Measurements from ENCODE around the gene GAS2L1.

Gene GAS2L1

DNA sequence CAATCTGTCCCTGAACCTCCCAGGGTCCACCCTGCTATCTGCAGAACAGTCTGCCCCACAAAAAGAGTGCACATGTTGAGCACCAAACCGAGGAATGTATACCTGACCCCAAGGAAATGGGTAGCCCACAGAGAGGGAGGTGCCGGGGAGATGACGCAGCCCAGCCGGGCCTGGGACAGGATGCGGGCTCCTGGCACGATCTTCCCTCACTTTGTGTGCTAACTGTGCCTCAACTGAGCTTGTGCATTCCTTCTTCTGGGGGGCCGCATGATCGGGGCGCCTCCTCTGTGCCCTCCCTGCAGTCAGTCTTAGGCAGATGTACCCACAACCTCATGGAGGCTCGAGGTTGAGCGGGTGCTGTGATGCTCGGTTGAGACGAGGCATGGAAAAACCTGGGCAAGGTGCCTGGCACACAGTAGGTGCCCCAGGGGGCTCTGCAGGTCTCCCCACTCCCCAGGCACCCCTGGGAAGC, 2.4 kb downstream of the GAS2L1 start:
- TF ChIP-seq, protein P1, sequence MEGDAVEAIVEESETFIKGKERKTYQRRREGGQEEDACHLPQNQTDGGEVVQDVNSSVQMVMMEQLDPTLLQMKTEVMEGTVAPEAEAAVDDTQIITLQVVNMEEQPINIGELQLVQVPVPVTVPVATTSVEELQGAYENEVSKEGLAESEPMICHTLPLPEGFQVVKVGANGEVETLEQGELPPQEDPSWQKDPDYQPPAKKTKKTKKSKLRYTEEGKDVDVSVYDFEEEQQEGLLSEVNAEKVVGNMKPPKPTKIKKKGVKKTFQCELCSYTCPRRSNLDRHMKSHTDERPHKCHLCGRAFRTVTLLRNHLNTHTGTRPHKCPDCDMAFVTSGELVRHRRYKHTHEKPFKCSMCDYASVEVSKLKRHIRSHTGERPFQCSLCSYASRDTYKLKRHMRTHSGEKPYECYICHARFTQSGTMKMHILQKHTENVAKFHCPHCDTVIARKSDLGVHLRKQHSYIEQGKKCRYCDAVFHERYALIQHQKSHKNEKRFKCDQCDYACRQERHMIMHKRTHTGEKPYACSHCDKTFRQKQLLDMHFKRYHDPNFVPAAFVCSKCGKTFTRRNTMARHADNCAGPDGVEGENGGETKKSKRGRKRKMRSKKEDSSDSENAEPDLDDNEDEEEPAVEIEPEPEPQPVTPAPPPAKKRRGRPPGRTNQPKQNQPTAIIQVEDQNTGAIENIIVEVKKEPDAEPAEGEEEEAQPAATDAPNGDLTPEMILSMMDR (IDR thresholded peaks at IDR 0.05; ENCODE audit: control insufficient read depth, insufficient read depth, low read depth, low read length, missing control alignments) = no peak
- H3K4me3 ChIP-seq (ENCODE audit: control insufficient read depth, low read depth, low read length) = peak overlapping the region; percentile 20
- peak; percentile 18 for DNase-seq (ENCODE audit: low read depth)

DNA sequence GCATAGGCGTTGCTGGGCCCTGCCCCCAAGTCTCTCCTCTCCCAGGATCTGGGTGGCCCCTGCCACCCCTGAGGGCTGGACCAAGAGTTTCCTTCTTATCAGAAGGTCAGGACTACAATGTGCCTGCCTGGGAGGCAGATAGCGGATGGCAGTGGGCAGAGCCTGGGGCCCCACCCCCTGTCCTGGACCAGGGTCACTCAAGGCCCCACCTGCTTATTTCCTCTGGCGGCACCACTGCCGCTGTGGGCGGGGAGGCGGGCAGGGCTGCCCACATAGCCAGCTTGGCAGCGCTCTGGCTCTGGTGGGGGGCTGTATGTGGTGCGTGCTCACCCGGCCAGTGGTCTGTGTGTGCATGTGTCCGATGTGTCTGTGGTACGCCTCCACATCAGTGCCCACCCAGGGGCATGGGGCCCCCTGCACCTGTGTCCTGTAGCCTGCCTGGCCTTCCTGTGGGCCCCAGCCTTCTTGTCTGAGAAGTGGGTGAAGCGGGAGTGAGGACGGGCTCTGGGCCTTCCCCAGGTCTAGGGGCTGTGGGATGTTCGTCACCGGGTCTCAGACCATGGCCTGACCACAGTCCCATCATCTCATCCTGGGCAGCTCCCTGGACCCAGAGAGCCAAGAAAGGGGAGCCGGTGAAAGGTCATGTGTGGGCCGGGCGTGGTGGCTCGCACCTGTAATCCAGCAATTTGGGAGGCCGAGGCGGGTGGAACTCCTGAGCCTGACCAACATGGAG, 3.0 kb downstream of the GAS2L1 start:
- peak overlapping the region; percentile 20; the same call in 1 of the 2 replicates for H3K4me3 ChIP-seq (ENCODE audit: control insufficient read depth, low read depth, low read length)
- DNase-seq (ENCODE audit: low read depth) = no peak

DNA sequence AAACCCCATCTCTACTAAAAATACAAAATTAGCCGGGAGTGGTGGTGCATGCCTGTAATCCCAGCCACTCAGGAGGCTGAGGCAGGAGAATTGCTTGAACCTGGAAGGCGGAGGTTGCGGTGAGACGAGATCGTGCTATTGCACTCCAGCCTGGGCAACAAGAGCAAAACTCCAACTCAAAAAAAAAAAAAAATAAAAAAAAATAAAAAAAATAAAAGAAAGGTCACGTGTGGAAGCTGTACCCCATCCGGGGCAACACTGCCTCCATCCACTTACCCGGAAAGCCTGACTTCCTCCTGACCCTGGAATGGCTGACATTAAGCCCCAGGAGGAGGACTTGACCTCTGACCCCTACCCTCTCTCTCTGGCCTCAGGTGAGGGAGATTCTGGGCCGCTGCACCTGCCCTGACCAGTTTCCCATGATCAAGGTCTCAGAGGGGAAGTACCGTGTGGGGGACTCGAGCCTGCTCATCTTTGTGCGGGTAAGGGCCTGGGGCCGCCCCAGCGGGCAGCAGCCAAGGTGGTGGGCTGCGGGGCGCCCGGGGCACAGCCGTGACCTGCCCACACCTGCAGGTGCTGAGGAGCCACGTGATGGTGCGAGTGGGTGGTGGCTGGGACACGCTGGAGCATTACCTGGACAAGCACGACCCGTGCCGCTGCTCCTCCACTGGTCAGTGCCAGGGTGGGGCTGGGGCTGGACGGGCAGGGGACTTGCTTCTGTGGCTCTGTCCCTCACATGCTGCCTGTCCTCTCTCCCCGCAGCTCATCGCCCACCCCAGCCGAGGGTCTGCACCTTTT, 3.8 kb downstream of the GAS2L1 start:
- no peak for DNase-seq (ENCODE audit: low read depth)
- TF ChIP-seq, protein P1 (IDR thresholded peaks at IDR 0.05; ENCODE audit: control insufficient read depth, insufficient read depth, low read depth, low read length, missing control alignments) = no peak
- no peak overlapping the region for H3K4me3 ChIP-seq (ENCODE audit: control insufficient read depth, low read depth, low read length)

More for the DNA sequence above, 3.0 kb downstream of the GAS2L1 start:
- TF ChIP-seq, protein P1 (IDR thresholded peaks at IDR 0.05; ENCODE audit: control insufficient read depth, insufficient read depth, low read depth, low read length, missing control alignments) = no peak

GRCh38 chr22:29310863-29311339, 4.5 kb downstream of the GAS2L1 start:
- no peak overlapping the region; the same call in 1 of the 2 replicates for H3K4me3 ChIP-seq (ENCODE audit: control insufficient read depth, low read depth, low read length)
- TF ChIP-seq, protein P1 (IDR thresholded peaks at IDR 0.05; ENCODE audit: control insufficient read depth, insufficient read depth, low read depth, low read length, missing control alignments) = no peak
- peak; percentile 89 for DNase-seq (ENCODE audit: low read depth)

DNA sequence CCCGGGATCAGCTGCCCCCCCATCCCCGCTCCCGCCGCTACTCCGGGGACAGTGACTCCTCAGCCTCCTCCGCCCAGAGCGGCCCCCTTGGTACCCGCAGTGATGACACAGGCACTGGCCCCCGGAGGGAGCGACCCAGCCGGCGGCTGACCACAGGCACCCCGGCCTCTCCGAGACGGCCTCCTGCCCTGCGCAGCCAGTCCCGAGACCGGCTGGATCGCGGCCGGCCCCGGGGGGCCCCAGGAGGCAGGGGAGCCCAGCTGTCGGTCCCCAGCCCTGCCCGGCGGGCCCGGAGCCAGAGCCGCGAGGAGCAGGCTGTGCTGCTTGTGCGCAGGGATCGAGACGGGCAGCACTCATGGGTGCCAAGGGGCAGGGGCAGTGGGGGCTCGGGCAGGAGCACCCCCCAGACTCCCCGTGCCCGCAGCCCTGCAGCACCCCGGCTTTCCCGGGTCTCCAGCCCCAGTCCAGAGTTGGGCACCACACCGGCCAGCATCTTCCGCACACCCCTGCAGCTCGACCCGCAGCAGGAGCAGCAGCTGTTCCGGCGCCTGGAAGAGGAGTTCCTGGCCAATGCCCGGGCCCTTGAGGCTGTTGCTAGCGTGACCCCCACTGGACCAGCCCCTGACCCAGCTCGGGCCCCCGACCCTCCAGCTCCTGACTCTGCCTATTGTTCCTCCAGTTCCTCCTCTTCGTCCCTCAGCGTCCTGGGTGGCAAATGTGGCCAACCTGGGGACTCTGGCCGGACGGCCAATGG, 5.2 kb downstream of the GAS2L1 start:
- TF ChIP-seq, protein P1 (IDR thresholded peaks at IDR 0.05; ENCODE audit: control insufficient read depth, insufficient read depth, low read depth, low read length, missing control alignments) = no peak
- DNase-seq (ENCODE audit: low read depth) = no peak
- H3K4me3 ChIP-seq (ENCODE audit: control insufficient read depth, low read depth, low read length) = no peak overlapping the region; the same call in 1 of the 2 replicates
